Right lobe of liver (tissue), 6 donors: ENCODE results near the gene SEPTIN10. TPM values are rescaled to one million over a fixed set of nuclear protein-coding genes. Genes with fewer than 3 reads are reported as not detected.

Experiments used
- ATAC-seq, 4 donors: fragments of 200-7000 bp; cut with Tn5 transposase; one replicate each; pipeline ENCODE4 v1.9.1; 2020; ENCODE audit warnings: mild to moderate bottlenecking in 4 of 4, moderate library complexity in 4 of 4
- DNase-seq, 3 donors: peaks; one replicate each; pipeline ENCODE4 v3.0.0-alpha.2; 2020
- H3K27ac ChIP-seq, 3 donors: fragments of 200-600 bp; one replicate each; pipeline ENCODE4 v1.8.0; 2022
- H3K27me3 ChIP-seq, 2 donors: fragments of 200-600 bp; one replicate each; pipeline ENCODE4 v1.8.0; 2022
- H3K36me3 ChIP-seq, 4 donors: fragments of 200-600 bp; sonication (generic) in 1 of 4; one replicate each; pipeline versions ENCODE4 v1.5.1 to v1.8.0; 2017 to 2022; ENCODE audit warnings: control low read depth in 1 of 4
- H3K4me1 ChIP-seq, 4 donors: fragments of 200-600 bp; sonication (generic) in 1 of 4; one replicate each; pipeline versions ENCODE4 v1.5.1 to v1.8.0; 2017 to 2022; ENCODE audit warnings: control low read depth in 1 of 4
- H3K4me3 ChIP-seq, 3 donors: fragments of 200-600 bp; one replicate each; pipeline ENCODE4 v1.8.0; 2022
- H3K9me3 ChIP-seq, 4 donors: fragments of 200-600 bp; sonication (generic) in 1 of 4; one replicate each; pipeline versions ENCODE4 v1.5.1 to v1.8.0; 2017 to 2022; ENCODE audit warnings: control low read depth in 1 of 4
- POLR2A ChIP-seq: fragments of 450-650 bp; IDR thresholded peaks from one replicate; pipeline ENCODE4 v1.6.1; 2017; ENCODE audit warnings: antibody characterized with exemption, mild to moderate bottlenecking
- WGBS: methylation state at CpG from one replicate; pipeline ENCODE4 v1.1.6; 2018; ENCODE audit warnings: low coverage, low lambda C conversion rate; ENCODE audit not compliant: insufficient coverage; ENCODE audit errors: missing lambda C conversion rate; 5-methylcytosine and 5-hydroxymethylcytosine counted together
- intact Hi-C, 2 donors: fragments of 100-400 bp; cut with DNase I; formaldehyde crosslinking; loops; one replicate each; pipeline versions ENCODE4 v1.11.2 to v1.14.1; 2022
- total RNA-seq, 6 experiments: library from RNA; depleted of rRNA in 2 of 6; stranded (reverse); fragments of >200 nt in 2 of 6; fragmentation: NEBNext Ultra II Directional in 3 of 6; extraction: Animal tissue kit (Norgen Biotek cat#: 25700) in 3 of 6; gene quantifications; one replicate each; pipeline versions ENCODE4 v1.1.0 to v1.2.4, GENCODE V29; 2016 to 2023
- TF ChIP-seq, protein P1 (sequence below), 4 donors: fragments of 200-600 bp in 3 of 4; fragments of 450-650 bp in 1 of 4; IDR thresholded peaks; one replicate each; pipeline versions ENCODE4 v1.5.1 to v1.8.0; 2016 to 2022; ENCODE audit warnings: antibody characterized with exemption in 4 of 4, mild to moderate bottlenecking in 2 of 4
- donor health status: DM: no; HTN: yes; CAD: no.
- donor health status: DM: no; HTN: no; CAD: no.
- donor health status: DM: no; HTN: no; CAD: no.
- donor health status: DM: no; HTN: yes; CAD: no.
- donor health status: DM: no; HTN: yes; CAD: no.

Gene SEPTIN10
- total RNA-seq, 6 experiments from 2014 or later: 34.6 to 52.8 (median 40.8) TPM

DNA sequence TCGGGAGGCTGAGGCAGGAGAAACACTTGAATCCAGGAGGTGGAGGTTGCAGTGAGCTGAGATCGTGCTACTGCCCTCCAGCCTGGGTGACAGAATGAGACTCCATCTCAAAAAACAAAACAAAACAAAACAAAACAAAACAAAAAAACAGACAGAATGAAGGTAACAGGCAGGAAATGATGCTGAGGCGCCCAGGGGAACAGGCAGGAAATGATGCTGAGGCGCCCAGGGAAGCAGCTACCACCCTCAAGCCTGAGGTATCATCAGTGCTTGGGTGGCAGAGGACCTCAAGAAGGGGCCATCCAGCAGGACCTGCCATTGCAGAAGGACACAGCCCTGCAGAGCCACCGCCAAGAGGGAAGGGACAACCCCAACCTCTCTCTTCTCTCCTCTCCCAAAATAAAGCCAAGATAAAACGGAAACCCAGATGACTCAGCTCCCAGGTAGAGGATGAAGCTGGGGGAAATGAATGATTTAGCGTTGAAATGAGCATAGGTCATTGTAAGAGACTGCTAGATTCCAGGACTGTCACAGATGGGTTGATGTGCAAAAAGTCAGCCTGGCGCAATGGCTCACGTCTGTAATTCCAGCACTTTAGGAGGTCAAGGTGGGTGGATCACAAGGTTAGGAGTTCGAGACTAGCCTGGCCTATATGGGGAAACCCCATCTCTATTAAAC is 19.7 kb upstream of the SEPTIN10 start:
- Histone ChIP-seq H3K4me3 (no peak overlapping the region), H3K4me1 (peaks cover 0 to 37% (median 5%) of the 10 kb centered on the region in 4 donors), H3K9me3 (no peaks in the 10 kb centered on the region), H3K36me3 (no peaks in the 10 kb centered on the region), H3K27me3 (no peaks in the 10 kb centered on the region), H3K27ac (peak overlapping the region in 1 of 3 donors; percentile 88)
- WGBS: 87% methylated on average over 9 of the region's 10 CpGs
- no peak for ATAC-seq
- intact Hi-C loops: no loop called here
- TF ChIP-seq, protein P1, sequence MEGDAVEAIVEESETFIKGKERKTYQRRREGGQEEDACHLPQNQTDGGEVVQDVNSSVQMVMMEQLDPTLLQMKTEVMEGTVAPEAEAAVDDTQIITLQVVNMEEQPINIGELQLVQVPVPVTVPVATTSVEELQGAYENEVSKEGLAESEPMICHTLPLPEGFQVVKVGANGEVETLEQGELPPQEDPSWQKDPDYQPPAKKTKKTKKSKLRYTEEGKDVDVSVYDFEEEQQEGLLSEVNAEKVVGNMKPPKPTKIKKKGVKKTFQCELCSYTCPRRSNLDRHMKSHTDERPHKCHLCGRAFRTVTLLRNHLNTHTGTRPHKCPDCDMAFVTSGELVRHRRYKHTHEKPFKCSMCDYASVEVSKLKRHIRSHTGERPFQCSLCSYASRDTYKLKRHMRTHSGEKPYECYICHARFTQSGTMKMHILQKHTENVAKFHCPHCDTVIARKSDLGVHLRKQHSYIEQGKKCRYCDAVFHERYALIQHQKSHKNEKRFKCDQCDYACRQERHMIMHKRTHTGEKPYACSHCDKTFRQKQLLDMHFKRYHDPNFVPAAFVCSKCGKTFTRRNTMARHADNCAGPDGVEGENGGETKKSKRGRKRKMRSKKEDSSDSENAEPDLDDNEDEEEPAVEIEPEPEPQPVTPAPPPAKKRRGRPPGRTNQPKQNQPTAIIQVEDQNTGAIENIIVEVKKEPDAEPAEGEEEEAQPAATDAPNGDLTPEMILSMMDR (IDR thresholded peaks at IDR 0.05): no peak
- no peak for TF ChIP-seq POLR2A
- DNase-seq: no peak

DNA sequence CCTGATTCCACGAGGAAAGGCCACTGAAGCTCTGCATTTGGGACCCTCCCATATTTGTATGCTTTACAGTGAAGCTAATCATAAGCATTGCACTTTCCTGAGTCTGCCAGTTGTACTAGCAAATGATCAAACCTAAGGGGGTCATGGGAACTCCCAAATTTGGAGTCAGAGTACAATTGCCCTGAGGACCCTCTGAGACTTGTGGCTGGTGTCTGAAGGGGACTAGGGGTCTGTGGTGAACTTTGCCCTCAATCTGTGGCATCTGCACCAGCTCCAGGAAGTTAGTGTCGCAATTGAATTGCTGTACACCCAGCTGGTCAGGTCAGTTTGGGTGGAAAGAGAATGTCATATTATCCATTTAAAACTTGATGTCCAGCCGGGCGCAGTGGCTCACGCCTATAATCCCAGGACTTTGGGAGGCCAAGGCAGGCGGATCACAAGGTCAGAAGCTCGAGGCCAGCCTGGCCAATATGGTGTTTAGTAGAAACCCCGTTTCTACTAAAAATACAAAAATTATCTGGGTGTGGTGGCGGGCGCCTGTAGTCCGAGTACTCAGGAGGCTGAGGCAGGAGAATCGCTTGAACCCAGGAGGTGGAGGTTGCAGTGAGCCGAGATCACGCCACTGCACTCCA is 18.5 kb upstream of the SEPTIN10 start:
- ATAC-seq (peak; percentile 66 to 78 (median 73)), DNase-seq (peak in 2 of 3 donors; percentile 51 to 52)
- Histone ChIP-seq H3K27me3 (no peaks in the 10 kb centered on the region), H3K36me3 (no peaks in the 10 kb centered on the region), H3K9me3 (no peaks in the 10 kb centered on the region), H3K4me1 (peaks cover 0 to 30% (median 5%) of the 10 kb centered on the region in 4 donors), H3K27ac (peak overlapping the region; percentile 28 to 88 (median 73)), H3K4me3 (no peak overlapping the region)
- intact Hi-C loops: no loop called here
- peak; percentile 34 for TF ChIP-seq POLR2A
- TF ChIP-seq, protein P1 (IDR thresholded peaks at IDR 0.05): no peak
- WGBS: 40% methylated on average over 3 of the region's 14 CpGs

DNA sequence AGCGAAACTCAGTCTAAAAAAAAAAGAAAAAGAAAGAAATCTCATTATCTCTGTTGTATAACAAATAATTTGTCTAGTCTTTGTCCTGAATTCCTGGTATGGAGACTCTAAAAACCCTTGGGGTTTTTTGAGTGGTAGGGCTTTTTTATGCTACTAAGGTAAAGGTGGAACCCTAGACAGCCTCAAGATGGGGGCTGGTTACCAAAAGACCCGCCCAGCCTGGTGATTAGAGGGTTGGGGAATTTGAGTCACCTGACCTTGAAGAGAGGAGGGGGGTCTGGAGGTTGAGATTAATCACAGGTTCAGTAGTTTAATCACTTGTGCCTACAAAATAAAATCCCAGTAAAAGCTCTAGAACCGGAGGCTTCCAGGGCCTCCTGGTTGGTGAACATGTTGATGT is 18.0 kb upstream of the SEPTIN10 start:
- Histone ChIP-seq H3K4me3 (no peak overlapping the region), H3K27me3 (no peaks in the 10 kb centered on the region), H3K27ac (peak overlapping the region; percentile 28 to 88 (median 73)), H3K36me3 (no peaks in the 10 kb centered on the region), H3K4me1 (peaks cover 0 to 30% (median 5%) of the 10 kb centered on the region in 4 donors), H3K9me3 (no peaks in the 10 kb centered on the region)
- peak in 2 of 4 donors; percentile 4 to 31 for ATAC-seq
- 32% methylated on average over 3 of the region's 3 CpGs for WGBS
- no peak for TF ChIP-seq POLR2A
- TF ChIP-seq, protein P1 (IDR thresholded peaks at IDR 0.05): no peak
- intact Hi-C loops: no loop called here
- no peak for DNase-seq

DNA sequence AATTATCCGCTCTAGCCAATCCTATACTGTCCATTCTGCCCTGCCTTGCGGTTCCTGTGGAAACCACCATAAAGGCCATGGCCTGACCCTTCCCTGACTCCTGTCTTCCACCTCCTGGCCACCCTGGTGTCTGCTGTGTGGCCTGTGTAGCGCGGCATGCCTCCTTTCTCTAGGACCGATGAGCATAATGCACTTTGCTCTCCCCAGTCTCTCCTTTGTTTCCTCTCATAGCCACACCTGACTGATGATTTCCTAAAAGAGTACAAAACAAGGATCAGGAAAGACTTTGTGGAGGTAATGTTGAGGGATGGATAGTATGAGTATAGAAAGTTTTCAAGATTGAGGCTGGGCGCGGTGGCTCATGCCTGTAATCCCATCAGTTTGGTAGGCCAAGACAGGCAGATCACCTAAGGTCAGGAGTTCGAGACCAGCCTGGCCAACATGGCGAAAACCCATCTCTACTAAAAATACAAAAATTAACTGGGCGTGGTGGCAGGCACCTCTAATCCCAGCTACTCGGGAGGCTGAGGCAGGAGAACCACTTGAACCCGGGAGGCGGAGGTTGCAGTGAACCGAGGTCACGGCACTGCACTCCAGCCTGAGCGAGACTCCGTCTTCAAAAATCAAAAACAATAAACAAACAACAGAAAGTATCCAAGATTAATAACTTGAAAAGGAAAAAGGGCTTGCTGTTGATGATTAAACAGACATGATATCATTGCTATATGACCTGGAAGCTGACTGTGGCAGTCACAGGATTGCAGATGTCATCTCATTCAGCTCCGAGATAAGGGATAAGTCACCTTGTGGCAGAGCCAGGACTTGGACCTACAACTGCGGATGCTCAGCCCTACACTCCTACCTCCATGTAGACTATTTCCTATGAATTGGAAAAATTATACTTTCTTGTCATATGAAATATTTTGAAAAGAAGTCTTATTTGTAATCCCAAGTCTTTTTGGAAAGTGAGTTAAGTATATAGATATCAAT is 17.0 kb upstream of the SEPTIN10 start:
- intact Hi-C loops: no loop called here
- H3K27me3 ChIP-seq: no peaks in the 10 kb centered on the region
- no peak for TF ChIP-seq POLR2A
- TF ChIP-seq, protein P1 (IDR thresholded peaks at IDR 0.05): no peak
- 60% methylated on average over 13 of the region's 19 CpGs for WGBS
- no peaks in the 10 kb centered on the region for H3K36me3 ChIP-seq
- peak overlapping the region; percentile 28 to 88 (median 73) for H3K27ac ChIP-seq
- peaks cover 0 to 20% (median 5%) of the 10 kb centered on the region in 4 donors for H3K4me1 ChIP-seq
- H3K9me3 ChIP-seq: no peaks in the 10 kb centered on the region
- ATAC-seq: peak; percentile 65 to 85 (median 70)
- DNase-seq: peak in 1 of 3 donors; percentile 34
- H3K4me3 ChIP-seq: no peak overlapping the region
